SK-N-MC (cell line): Measurements from ENCODE around the gene NDUFB6.
"Not testable (repeated sequence)": the region's sequence is repeated elsewhere in the genome, so short reads cannot be mapped to it uniquely, and the experiment has no call there.

Experiments used
- EZH2 ChIP-seq: fragments of 200-600 bp; sonication (generic); IDR thresholded peaks from one replicate; pipeline ENCODE4 v1.6.1; 2017; ENCODE audit warnings: antibody characterized with exemption
- FOXP2 ChIP-seq: optimal IDR thresholded peaks from 2 replicates; pipeline ENCODE3; 2011; ENCODE audit warnings: mild to moderate bottlenecking, moderate library complexity; ENCODE audit not compliant: insufficient read depth; ENCODE audit errors: extremely low read length, control extremely low read depth
- POLR2AphosphoS5 ChIP-seq: IDR thresholded peaks from 2 replicates; pipeline ENCODE4 v1.6.1; 2012; ENCODE audit warnings: mild to moderate bottlenecking, low read depth, low read length, borderline replicate concordance

- not testable (repeated sequence) for TF ChIP-seq POLR2AphosphoS5, EZH2, FOXP2
These were observed 48.4 kb downstream of the NDUFB6 start for GRCh38 chr9:32524558-32524891.
